ENCODE measurements around the gene UBTF.

UBTF gene

DNA sequence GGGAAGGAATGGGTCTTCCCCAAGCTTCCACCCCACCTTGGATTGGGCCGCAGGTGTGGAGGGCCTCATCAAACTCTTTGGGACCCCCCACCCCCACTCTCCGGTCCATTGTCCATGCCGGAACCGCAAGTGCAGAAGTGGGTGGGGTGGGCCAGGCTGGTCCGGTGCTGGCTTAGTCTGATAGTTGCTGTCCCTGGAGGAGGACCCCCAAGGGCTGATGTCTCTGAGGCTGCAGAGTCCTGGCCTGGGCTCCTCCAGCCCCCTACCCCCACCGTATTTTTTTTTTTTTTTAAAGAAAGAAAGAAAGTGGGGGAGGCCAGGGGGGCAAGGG, 12.7 kb downstream of the UBTF start:
- Histone ChIP-seq H3K9me3 (ENCODE audit: low read length) (no peaks in the 10 kb centered on the region), H3K27me3 (ENCODE audit: insufficient read depth, low read length) (no peaks in the 10 kb centered on the region), H3K79me2 (ENCODE audit: insufficient read depth, low read length) (no peaks in the 10 kb centered on the region), H3F3A (ENCODE audit: insufficient read depth, low read length) (no peaks in the 10 kb centered on the region; the same call in 1 of the 2 replicates), H3K36me3 (ENCODE audit: insufficient read depth, low read length) (peaks cover 46% of the 10 kb centered on the region), H2AFZ (ENCODE audit: low read length) (no peak overlapping the region), H3K4me2 (ENCODE audit: low read length) (no peak overlapping the region), H3K27ac (ENCODE audit: low read depth, low read length, poor library complexity, severe bottlenecking) (no peak overlapping the region), H3K4me3 (ENCODE audit: low read depth, low read length, poor library complexity, severe bottlenecking) (no peak overlapping the region), H3K4me1 (ENCODE audit: insufficient read depth, low read length, severe bottlenecking) (peaks cover 28% of the 10 kb centered on the region), H4K20me1 (ENCODE audit: insufficient read depth, low read length) (no peaks in the 10 kb centered on the region), H3K9me2 (ENCODE audit: low read depth, low read length) (no peaks in the 10 kb centered on the region), H3K9ac (ENCODE audit: low read length) (no peak overlapping the region)
- TF ChIP-seq EZH2 (IDR thresholded peaks at IDR 0.05; ENCODE audit: borderline replicate concordance, low read length) = no peak
- TF ChIP-seq, protein P1, sequence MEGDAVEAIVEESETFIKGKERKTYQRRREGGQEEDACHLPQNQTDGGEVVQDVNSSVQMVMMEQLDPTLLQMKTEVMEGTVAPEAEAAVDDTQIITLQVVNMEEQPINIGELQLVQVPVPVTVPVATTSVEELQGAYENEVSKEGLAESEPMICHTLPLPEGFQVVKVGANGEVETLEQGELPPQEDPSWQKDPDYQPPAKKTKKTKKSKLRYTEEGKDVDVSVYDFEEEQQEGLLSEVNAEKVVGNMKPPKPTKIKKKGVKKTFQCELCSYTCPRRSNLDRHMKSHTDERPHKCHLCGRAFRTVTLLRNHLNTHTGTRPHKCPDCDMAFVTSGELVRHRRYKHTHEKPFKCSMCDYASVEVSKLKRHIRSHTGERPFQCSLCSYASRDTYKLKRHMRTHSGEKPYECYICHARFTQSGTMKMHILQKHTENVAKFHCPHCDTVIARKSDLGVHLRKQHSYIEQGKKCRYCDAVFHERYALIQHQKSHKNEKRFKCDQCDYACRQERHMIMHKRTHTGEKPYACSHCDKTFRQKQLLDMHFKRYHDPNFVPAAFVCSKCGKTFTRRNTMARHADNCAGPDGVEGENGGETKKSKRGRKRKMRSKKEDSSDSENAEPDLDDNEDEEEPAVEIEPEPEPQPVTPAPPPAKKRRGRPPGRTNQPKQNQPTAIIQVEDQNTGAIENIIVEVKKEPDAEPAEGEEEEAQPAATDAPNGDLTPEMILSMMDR (IDR thresholded peaks at IDR 0.05; ENCODE audit: low read length) = no peak

DNA sequence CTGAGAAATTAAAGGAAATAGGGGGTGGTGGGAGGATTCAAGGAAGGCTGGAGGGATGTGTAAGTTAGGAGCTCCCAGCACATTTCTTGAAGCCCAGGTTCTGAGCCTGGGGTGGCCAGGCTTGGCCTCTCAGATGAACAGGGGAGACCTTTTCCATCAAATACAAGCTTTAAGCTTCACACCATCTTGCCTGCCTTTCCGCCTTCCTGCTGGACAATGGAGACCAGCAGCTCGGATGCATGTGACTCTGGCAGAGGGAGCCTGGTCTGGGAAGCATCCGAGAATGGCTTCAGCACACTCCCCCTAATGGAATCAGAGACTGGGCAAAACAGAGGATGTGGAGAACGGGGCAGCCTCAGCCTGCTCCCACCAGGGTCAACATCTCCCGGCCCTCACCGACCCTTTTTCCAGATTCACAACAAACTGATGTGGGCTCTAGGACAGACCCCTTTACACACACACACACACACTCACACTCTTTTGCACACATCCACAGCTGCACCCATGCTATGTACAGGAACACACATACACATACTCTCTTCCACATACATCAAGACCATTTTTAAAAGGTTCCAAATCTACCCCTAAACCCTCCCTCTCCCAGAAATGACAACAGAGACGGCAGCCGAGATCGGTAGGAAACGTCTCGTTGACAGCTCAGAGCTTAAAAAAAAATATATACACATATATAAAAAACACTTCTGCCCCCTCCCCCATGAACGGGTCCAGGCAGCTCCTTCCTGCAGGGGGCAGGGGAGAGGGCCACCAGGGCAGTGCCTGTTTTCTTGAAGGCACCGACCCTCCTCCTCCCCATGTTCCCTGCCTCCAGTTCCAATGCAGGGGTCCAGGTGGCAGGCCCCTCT, 13.3 kb downstream of the UBTF start:
- no peaks in the 10 kb centered on the region; the same call in 1 of the 2 replicates for H3F3A ChIP-seq (ENCODE audit: insufficient read depth, low read length)
- no peak overlapping the region for H3K4me2 ChIP-seq (ENCODE audit: low read length)
- no peaks in the 10 kb centered on the region for H3K27me3 ChIP-seq (ENCODE audit: insufficient read depth, low read length)
- H3K4me1 ChIP-seq (ENCODE audit: insufficient read depth, low read length, severe bottlenecking) = peaks cover 23% of the 10 kb centered on the region
- no peaks in the 10 kb centered on the region for H4K20me1 ChIP-seq (ENCODE audit: insufficient read depth, low read length)
- no peak for TF ChIP-seq EZH2 (IDR thresholded peaks at IDR 0.05; ENCODE audit: borderline replicate concordance, low read length)
- TF ChIP-seq, protein P1 (IDR thresholded peaks at IDR 0.05; ENCODE audit: low read length) = no peak
- H3K9me2 ChIP-seq (ENCODE audit: low read depth, low read length) = no peaks in the 10 kb centered on the region
- H3K9me3 ChIP-seq (ENCODE audit: low read length) = no peaks in the 10 kb centered on the region
- no peak overlapping the region for H3K9ac ChIP-seq (ENCODE audit: low read length)
- no peak overlapping the region for H2AFZ ChIP-seq (ENCODE audit: low read length)
- no peak overlapping the region for H3K4me3 ChIP-seq (ENCODE audit: low read depth, low read length, poor library complexity, severe bottlenecking)
- H3K27ac ChIP-seq (ENCODE audit: low read depth, low read length, poor library complexity, severe bottlenecking) = no peak overlapping the region
- peaks cover 41% of the 10 kb centered on the region for H3K36me3 ChIP-seq (ENCODE audit: insufficient read depth, low read length)
- no peaks in the 10 kb centered on the region for H3K79me2 ChIP-seq (ENCODE audit: insufficient read depth, low read length)

DNA sequence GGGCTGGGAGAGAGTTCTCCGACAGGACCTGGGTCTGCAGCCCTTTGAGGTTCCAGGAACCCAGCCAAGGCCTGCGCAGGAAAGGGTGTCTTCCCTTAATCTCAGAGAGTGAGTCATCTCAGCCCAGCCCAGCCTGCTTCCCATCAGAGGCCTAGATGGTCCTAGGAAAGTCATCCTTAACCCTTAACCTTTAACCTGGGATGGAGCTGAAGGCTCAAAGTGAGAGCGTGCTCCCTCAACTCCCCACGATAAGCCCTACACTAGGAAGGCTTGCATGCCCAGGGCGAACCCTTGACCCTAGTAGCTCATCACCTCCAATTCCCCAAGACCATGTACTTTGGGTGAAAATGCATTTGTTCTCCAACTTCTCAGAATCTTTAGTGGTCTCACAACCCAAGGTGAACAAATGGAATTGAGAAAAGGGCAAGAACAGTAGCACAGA, 15.0 kb downstream of the UBTF start:
- Histone ChIP-seq H3K79me2 (ENCODE audit: insufficient read depth, low read length) (no peaks in the 10 kb centered on the region), H2AFZ (ENCODE audit: low read length) (no peak overlapping the region), H4K20me1 (ENCODE audit: insufficient read depth, low read length) (no peaks in the 10 kb centered on the region), H3K27me3 (ENCODE audit: insufficient read depth, low read length) (no peaks in the 10 kb centered on the region), H3K9me2 (ENCODE audit: low read depth, low read length) (no peaks in the 10 kb centered on the region), H3K36me3 (ENCODE audit: insufficient read depth, low read length) (peaks cover 29% of the 10 kb centered on the region), H3K4me1 (ENCODE audit: insufficient read depth, low read length, severe bottlenecking) (peaks cover 14% of the 10 kb centered on the region), H3K4me3 (ENCODE audit: low read depth, low read length, poor library complexity, severe bottlenecking) (no peak overlapping the region), H3K9me3 (ENCODE audit: low read length) (no peaks in the 10 kb centered on the region), H3K9ac (ENCODE audit: low read length) (no peak overlapping the region), H3K27ac (ENCODE audit: low read depth, low read length, poor library complexity, severe bottlenecking) (peak overlapping the region; percentile 19), H3F3A (ENCODE audit: insufficient read depth, low read length) (no peaks in the 10 kb centered on the region; the same call in 1 of the 2 replicates), H3K4me2 (ENCODE audit: low read length) (no peak overlapping the region)
- no peak for TF ChIP-seq EZH2 (IDR thresholded peaks at IDR 0.05; ENCODE audit: borderline replicate concordance, low read length)
- TF ChIP-seq, protein P1 (IDR thresholded peaks at IDR 0.05; ENCODE audit: low read length) = no peak
